CD4-positive, alpha-beta memory T cell (primary cell): ENCODE measurements around the gene PTPN22. TPM values are rescaled to one million over a fixed set of nuclear protein-coding genes. Genes with fewer than 3 reads are reported as not detected.

Experiments used
- CTCF ChIA-PET: fragments of 350-600 bp; sonication (Branson Sonifier 250); formaldehyde crosslinking; loops from one replicate; lab custom pipeline; 2021; ENCODE audit warnings: inconsistent platforms; ENCODE audit not compliant: partially characterized antibody; lab: Charles Lee
- POLR2A ChIA-PET: fragments of 350-600 bp; sonication (Branson Sonifier 250); formaldehyde crosslinking; loops from one replicate; lab custom pipeline; 2021; ENCODE audit not compliant: partially characterized antibody; lab: Charles Lee
- DNase-seq, 5 donors: peaks; one replicate each; pipeline versions ENCODE4 v3.0.0 to v3.0.0-alpha.2; 2020 to 2022; ENCODE audit warnings: mixed read lengths in 1 of 5
- H3K27ac ChIP-seq: one replicate; pipeline ENCODE4 v1.7.0; 2013; ENCODE audit warnings: low read depth, low read length
- H3K27me3 ChIP-seq: 2 replicates; pipeline ENCODE4 v1.7.0; 2013; ENCODE audit warnings: mild to moderate bottlenecking, low read length, moderate library complexity; ENCODE audit not compliant: insufficient read depth
- H3K36me3 ChIP-seq: 2 replicates; pipeline ENCODE4 v1.7.0; 2013; ENCODE audit warnings: mild to moderate bottlenecking, low read length, moderate library complexity; ENCODE audit not compliant: insufficient read depth
- H3K4me1 ChIP-seq: 2 replicates; pipeline ENCODE4 v1.7.0; 2013; ENCODE audit warnings: mild to moderate bottlenecking, low read length, moderate library complexity; ENCODE audit not compliant: insufficient read depth
- H3K4me3 ChIP-seq, 2 donors: one replicate each; pipeline ENCODE4 v1.7.0; 2013; ENCODE audit warnings: low read length in 2 of 2, mild to moderate bottlenecking in 1 of 2
- H3K9me3 ChIP-seq, 2 donors: one replicate each; pipeline ENCODE4 v1.7.0; 2013; ENCODE audit warnings: low read length in 2 of 2, control low read depth in 1 of 2; ENCODE audit not compliant: control insufficient read depth in 1 of 2
- H3K27ac Mint-ChIP-seq, 7 donors: one replicate each; pipeline ENCODE4 v1.8.0; 2020 to 2021; ENCODE audit warnings: mixed read lengths in 7 of 7, mild to moderate bottlenecking in 6 of 7, inconsistent platforms in 3 of 7, moderate library complexity in 3 of 7
- H3K27me3 Mint-ChIP-seq, 2 donors: one replicate each; pipeline ENCODE4 v1.8.0; 2020 to 2021; ENCODE audit warnings: mixed read lengths in 2 of 2
- H3K36me3 Mint-ChIP-seq, 2 donors: one replicate each; pipeline ENCODE4 v1.8.0; 2020 to 2021; ENCODE audit warnings: mixed read lengths in 2 of 2, inconsistent platforms in 1 of 2, mild to moderate bottlenecking in 1 of 2
- H3K4me1 Mint-ChIP-seq, 4 donors: one replicate each; pipeline ENCODE4 v1.8.0; 2020 to 2021; ENCODE audit warnings: mixed read lengths in 4 of 4, mild to moderate bottlenecking in 1 of 4
- H3K4me3 Mint-ChIP-seq, 8 donors: one replicate each; pipeline ENCODE4 v1.8.0; 2020 to 2021; ENCODE audit warnings: mixed read lengths in 8 of 8, mild to moderate bottlenecking in 7 of 8, moderate library complexity in 6 of 8, inconsistent platforms in 3 of 8
- H3K9me3 Mint-ChIP-seq, 8 donors: one replicate each; pipeline ENCODE4 v1.8.0; 2020 to 2021; ENCODE audit warnings: mixed read lengths in 8 of 8, mild to moderate bottlenecking in 5 of 8, inconsistent platforms in 3 of 8, moderate library complexity in 1 of 8
- intact Hi-C: fragments of 100-400 bp; cut with micrococcal nuclease; formaldehyde crosslinking; loops from one replicate; pipeline ENCODE4 v1.15.1; 2023
- polyA plus RNA-seq, 2 donors: library from polyadenylated mRNA; unstranded; fragments of 300-500 nt; fragmentation: Illumina TruSeq; gene quantifications; one replicate each; pipeline ENCODE4 v1.2.3, GENCODE V29; 2021
- total RNA-seq, 2 experiments: library from RNA; stranded (reverse); gene quantifications; one replicate each; pipeline ENCODE4 v1.2.3, GENCODE V29; 2021

PTPN22 gene
- total and polyA plus RNA-seq, 4 experiments from 2014 or later: 32.2 to 66.1 (median 35.9) TPM

DNA sequence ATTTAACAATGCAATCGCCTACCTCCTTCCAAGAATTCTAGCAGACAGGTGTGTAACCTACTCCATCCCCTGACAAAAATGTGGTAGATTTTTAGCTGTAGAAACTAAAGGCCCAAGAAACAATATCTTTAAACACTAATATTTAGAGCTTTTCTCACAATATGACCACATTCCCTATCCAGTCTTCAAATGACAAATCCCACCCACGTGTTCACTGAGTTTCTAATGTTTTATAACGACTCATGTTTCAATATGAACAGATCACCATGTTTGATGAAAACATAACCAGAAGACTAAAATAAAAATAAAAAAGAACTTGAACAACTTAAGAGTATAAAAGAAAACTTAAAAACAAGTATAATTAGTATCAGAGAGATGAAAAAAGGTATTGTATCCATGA lies 83.8 kb downstream of the PTPN22 start:
- ChIA-PET POLR2A (interaction anchor here (1.1 to 6.4 kb wide), 3 partner anchors 9 to 29 kb away, joined by 3 to 37 read pairs (median 10); partner anchors contain the start of genes PHTF1 and RSBN1), CTCF (interaction anchor here (1.8 to 3.4 kb wide), 2 partner anchors 24 to 29 kb away, joined by 6 to 17 read pairs; partner anchors contain the start of genes PHTF1 and RSBN1)
- H3K27me3 ChIP-seq: no peaks in the 10 kb centered on the region
- H3K9me3 Mint-ChIP-seq: no peaks in the 10 kb centered on the region
- intact Hi-C loops: no loop called here
- H3K36me3 Mint-ChIP-seq: peaks cover 4 to 18% of the 10 kb centered on the region in 2 donors
- H3K4me3 ChIP-seq: no peak overlapping the region
- H3K27ac ChIP-seq: no peak overlapping the region
- no peaks in the 10 kb centered on the region for H3K36me3 ChIP-seq
- H3K4me3 Mint-ChIP-seq: no peak overlapping the region
- no peak for DNase-seq
- no peaks in the 10 kb centered on the region for H3K27me3 Mint-ChIP-seq
- no peaks in the 10 kb centered on the region for H3K9me3 ChIP-seq
- H3K27ac Mint-ChIP-seq: peak overlapping the region; percentile 33 to 89 (median 60)
- H3K4me1 ChIP-seq: peaks cover 91% of the 10 kb centered on the region
- H3K4me1 Mint-ChIP-seq: peaks cover 60 to 72% (median 66%) of the 10 kb centered on the region in 4 donors

DNA sequence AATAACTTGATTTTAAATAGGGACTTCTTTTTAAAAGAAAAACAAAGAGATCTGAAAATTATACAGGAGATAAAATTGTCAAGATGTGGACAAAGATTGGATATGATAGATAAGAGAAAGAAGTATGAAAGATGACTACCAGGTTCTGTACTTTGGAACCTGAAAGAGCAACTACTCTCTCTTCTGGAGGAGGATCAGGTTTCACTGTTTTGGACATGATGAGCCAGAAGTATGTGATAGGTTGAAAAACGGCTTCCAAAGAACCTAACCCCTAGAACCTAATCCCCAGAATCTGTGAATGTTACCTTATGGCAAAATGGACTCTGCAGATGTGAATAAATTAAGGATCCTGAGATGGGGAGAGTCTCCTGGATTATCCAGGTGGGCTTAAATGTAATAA lies 85.4 kb downstream of the PTPN22 start:
- Mint-ChIP-seq H3K36me3 (peaks cover 2 to 18% of the 10 kb centered on the region in 2 donors), H3K27ac (peak overlapping the region; percentile 72 to 94 (median 85)), H3K27me3 (no peaks in the 10 kb centered on the region), H3K4me3 (peak overlapping the region in 4 of 8 donors; percentile 6 to 55 (median 18)), H3K4me1 (peaks cover 53 to 58% (median 56%) of the 10 kb centered on the region in 4 donors), H3K9me3 (no peaks in the 10 kb centered on the region)
- Histone ChIP-seq H3K36me3 (no peaks in the 10 kb centered on the region), H3K27me3 (no peaks in the 10 kb centered on the region), H3K4me1 (peaks cover 92% of the 10 kb centered on the region), H3K4me3 (no peak overlapping the region), H3K9me3 (no peaks in the 10 kb centered on the region), H3K27ac (peak overlapping the region; percentile 33)
- intact Hi-C loops: no loop called here
- DNase-seq: no peak
- ChIA-PET POLR2A (interaction anchor here (1.7 to 4.0 kb wide), 3 partner anchors 25 to 32 kb away, joined by 3 to 57 read pairs (median 44); partner anchors contain the start of genes PHTF1 and RSBN1), CTCF (interaction anchor here (1.0 to 3.4 kb wide), 5 partner anchors 10 to 108 kb away, joined by 3 to 17 read pairs (median 4); partner anchors contain the start of genes PHTF1 and RSBN1)

DNA sequence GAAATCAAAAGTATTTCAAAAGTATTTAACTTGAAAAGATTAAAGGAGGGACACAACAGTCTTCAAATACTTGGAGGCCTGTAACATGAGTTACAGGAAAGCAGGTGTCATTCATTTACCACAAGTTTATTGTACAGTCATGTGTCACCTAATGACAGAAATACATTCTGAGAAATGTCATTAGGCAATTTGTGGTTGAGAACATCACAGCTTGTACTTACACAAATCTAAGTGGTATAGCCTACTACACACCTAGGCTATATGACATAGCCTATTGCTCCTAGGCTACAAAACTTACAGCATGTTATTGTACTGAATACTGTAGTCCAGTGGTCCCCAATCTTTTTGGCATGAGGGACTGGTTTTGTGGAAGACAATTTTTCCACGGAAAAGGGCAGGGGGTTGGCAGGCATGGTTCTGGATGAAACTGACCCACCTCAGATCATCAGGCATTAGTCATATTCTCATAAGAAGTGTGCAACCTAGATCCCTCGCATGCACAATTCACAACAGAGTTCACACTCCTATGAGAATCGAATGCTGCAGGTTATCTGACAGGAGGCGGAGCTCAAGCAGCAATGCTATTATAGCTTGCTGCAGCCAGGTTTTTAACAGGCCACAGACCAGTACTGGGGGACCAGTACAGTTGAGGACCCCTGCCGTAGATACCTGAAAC lies 87.3 kb downstream of the PTPN22 start:
- POLR2A ChIA-PET: interaction anchor here (0.7 to 4.0 kb wide), 10 partner anchors 8 to 557 kb away, joined by 3 to 57 read pairs (median 4); partner anchors contain the start of genes HIPK1, PHTF1 and RSBN1
- intact Hi-C loops: no loop called here
- Mint-ChIP-seq H3K9me3 (no peaks in the 10 kb centered on the region), H3K27ac (peak overlapping the region in 2 of 7 donors; percentile 77 to 93), H3K27me3 (no peaks in the 10 kb centered on the region), H3K4me3 (peak overlapping the region in 7 of 8 donors; percentile 44 to 89 (median 72)), H3K36me3 (peaks cover 2 to 4% of the 10 kb centered on the region in 2 donors), H3K4me1 (peaks cover 38 to 46% (median 42%) of the 10 kb centered on the region in 4 donors)
- Histone ChIP-seq H3K4me1 (peaks cover 99% of the 10 kb centered on the region), H3K27ac (peak overlapping the region; percentile 48), H3K9me3 (no peaks in the 10 kb centered on the region), H3K27me3 (no peaks in the 10 kb centered on the region), H3K4me3 (peak overlapping the region in 1 of 2 donors; percentile 14), H3K36me3 (no peaks in the 10 kb centered on the region)
- CTCF ChIA-PET: interaction anchor here (1.3 to 3.4 kb wide), 3 partner anchors 8 to 28 kb away, joined by 3 to 17 read pairs (median 5); partner anchors contain the start of genes PHTF1 and RSBN1
- peak in 4 of 5 donors; percentile 37 to 51 (median 43) for DNase-seq

DNA sequence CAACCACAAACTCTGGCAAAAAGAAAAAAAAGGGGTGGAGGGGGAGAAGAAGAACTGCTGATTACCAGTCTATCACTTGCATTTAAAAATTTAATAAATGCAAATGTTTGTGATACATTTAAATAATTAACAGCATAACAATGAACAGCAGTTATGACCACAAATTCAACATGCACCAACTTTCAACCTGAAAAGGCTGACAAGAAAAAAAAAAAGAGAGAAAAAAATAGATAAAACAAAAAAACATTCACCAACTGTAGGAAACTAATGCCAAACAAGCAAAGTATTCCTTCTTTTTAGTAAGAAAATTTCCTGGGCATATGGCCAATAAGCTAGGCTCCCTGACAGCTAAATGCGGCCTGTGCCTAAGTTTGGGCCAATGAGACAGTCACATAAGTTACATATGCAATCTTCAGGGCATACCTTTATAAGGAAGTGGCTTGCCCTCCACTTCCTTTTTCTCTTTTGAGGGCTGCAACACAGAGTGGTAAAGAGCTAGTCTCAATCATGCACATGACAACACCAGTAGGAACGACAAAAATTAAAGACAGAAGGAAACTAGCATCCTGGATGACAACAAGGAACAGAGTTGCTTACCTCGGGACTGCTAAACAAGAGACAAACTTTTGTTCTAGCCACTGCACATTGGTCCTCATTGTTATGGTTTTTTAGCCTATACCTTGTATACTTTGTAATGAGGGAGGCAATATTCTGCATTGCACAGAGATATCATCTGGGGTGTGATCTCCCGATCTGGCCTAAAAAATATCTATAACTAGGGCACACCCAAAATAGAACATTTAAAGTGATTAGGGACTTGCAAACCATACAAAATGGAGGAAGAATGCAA lies 88.0 kb downstream of the PTPN22 start:
- Mint-ChIP-seq H3K4me1 (peaks cover 30 to 47% (median 38%) of the 10 kb centered on the region in 4 donors), H3K4me3 (peak overlapping the region in 7 of 8 donors; percentile 44 to 89 (median 72)), H3K27me3 (no peaks in the 10 kb centered on the region), H3K27ac (peak overlapping the region in 2 of 7 donors; percentile 77 to 93), H3K36me3 (peaks cover 3 to 5% of the 10 kb centered on the region in 2 donors), H3K9me3 (no peaks in the 10 kb centered on the region)
- DNase-seq: peak; percentile 66 to 84 (median 73)
- peak overlapping the region in 1 of 2 donors; percentile 14 for H3K4me3 ChIP-seq
- no peaks in the 10 kb centered on the region for H3K9me3 ChIP-seq
- H3K4me1 ChIP-seq: peaks cover 100% of the 10 kb centered on the region
- H3K27me3 ChIP-seq: no peaks in the 10 kb centered on the region
- ChIA-PET CTCF (interaction anchor here (0.7 to 1.3 kb wide), 3 partner anchors 9 to 828 kb away, joined by 3 to 5 read pairs (median 3); partner anchors contain the start of genes RSBN1 and SLC16A1), POLR2A (interaction anchor here (0.6 to 4.0 kb wide), 8 partner anchors 9 to 146 kb away, joined by 3 to 57 read pairs (median 6); partner anchors contain the start of genes HIPK1, PHTF1 and RSBN1)
- H3K27ac ChIP-seq: peak overlapping the region; percentile 48
- no peaks in the 10 kb centered on the region for H3K36me3 ChIP-seq
- intact Hi-C loops: loop anchor here (1.0 kb wide), 1 partner anchor 29 kb away; the partner anchor contains the start of gene RSBN1

DNA sequence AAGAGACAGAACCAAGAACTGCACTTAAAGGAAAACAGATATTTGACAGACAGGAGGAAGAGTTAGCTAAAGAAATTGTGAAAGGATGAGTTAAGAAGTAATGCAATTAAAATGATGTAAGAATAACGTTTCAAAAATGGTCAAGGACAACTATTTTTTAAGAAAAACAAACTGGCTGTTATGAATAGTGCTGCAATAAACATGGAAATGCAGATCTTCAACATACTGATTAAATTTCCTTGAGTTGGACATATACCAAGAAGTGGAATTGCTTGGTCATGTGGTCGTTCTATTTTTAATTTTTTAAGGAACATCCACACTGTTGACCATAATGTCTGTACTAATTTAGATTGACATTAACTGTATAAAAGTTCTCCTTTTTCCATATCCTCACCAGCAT lies 89.1 kb downstream of the PTPN22 start:
- H3K36me3 Mint-ChIP-seq: peaks cover 4 to 5% of the 10 kb centered on the region in 2 donors
- no peak for DNase-seq
- no peaks in the 10 kb centered on the region for H3K27me3 ChIP-seq
- H3K36me3 ChIP-seq: no peaks in the 10 kb centered on the region
- H3K9me3 Mint-ChIP-seq: no peaks in the 10 kb centered on the region
- ChIA-PET CTCF (interaction anchor here (2.4 kb wide), 1 partner anchor 29 kb away, joined by 11 read pairs; the partner anchor contains the start of gene RSBN1), POLR2A (interaction anchor here (1.2 to 5.9 kb wide), 3 partner anchors 23 to 92 kb away, joined by 3 to 45 read pairs (median 34); partner anchors contain the start of genes PHTF1 and RSBN1)
- peak overlapping the region; percentile 48 for H3K27ac ChIP-seq
- peaks cover 92% of the 10 kb centered on the region for H3K4me1 ChIP-seq
- peak overlapping the region in 2 of 7 donors; percentile 77 to 93 for H3K27ac Mint-ChIP-seq
- peak overlapping the region in 1 of 8 donors; percentile 81 for H3K4me3 Mint-ChIP-seq
- intact Hi-C loops: no loop called here
- no peaks in the 10 kb centered on the region for H3K27me3 Mint-ChIP-seq
- no peaks in the 10 kb centered on the region for H3K9me3 ChIP-seq
- no peak overlapping the region for H3K4me3 ChIP-seq
- H3K4me1 Mint-ChIP-seq: peaks cover 22 to 43% (median 31%) of the 10 kb centered on the region in 4 donors

DNA sequence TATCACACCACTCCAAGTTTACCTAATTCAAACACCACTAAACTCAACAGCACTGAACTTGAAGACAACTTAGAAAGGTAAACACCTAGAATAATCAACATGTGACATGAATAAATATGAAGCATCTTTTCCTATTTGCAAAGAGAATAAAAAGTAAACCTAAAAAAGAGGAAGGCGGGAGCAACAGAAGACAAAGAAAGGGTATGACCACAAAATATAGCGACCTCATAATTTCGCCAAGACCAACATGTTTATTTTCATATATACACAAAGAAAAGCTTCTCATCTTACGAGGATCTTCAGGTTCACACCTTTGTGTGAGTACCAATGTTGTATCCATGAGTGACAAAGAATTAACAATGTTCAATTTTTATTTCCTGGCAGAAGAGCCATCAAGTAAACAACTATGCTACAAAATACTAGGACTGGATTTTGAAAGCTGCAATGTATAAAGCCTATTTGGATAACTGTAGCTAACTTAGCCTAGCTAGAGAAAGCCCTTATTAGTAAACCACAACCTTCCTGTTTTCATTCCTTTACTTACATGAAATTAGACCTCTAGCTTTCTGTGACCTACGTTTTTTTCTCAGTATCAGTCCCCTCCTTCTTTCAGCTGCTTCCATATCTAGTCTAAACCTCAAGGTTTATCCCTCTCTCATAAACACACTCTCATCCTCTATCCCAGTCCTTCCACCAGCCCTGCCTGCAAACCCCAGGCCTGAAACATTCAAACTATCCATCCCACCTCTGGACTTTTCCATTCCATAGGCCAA lies 91.0 kb downstream of the PTPN22 start:
- Mint-ChIP-seq H3K4me1 (peaks cover 3 to 32% (median 17%) of the 10 kb centered on the region in 4 donors), H3K27me3 (no peaks in the 10 kb centered on the region), H3K27ac (no peak overlapping the region), H3K9me3 (no peaks in the 10 kb centered on the region), H3K36me3 (peaks cover 17 to 18% of the 10 kb centered on the region in 2 donors), H3K4me3 (no peak overlapping the region)
- intact Hi-C loops: loop anchor here (2.0 kb wide), 1 partner anchor 22 kb away; the partner anchor contains the start of gene PHTF1
- CTCF ChIA-PET: interaction anchor here (0.8 to 2.4 kb wide), 3 partner anchors 22 to 124 kb away, joined by 3 to 11 read pairs (median 4); partner anchors contain the start of gene RSBN1
- Histone ChIP-seq H3K4me3 (peak overlapping the region in 1 of 2 donors; percentile 7), H3K4me1 (peaks cover 74% of the 10 kb centered on the region), H3K27me3 (no peaks in the 10 kb centered on the region), H3K27ac (peak overlapping the region; percentile 38), H3K36me3 (peaks cover 13% of the 10 kb centered on the region), H3K9me3 (no peaks in the 10 kb centered on the region)
- DNase-seq: peak in 4 of 5 donors; percentile 26 to 41 (median 32)
- POLR2A ChIA-PET: interaction anchor here (0.7 to 5.9 kb wide), 13 partner anchors 8 to 151 kb away, joined by 3 to 45 read pairs (median 5); partner anchors contain the start of genes AP4B1, DCLRE1B, PHTF1 and RSBN1
